ENCODE results near the gene ENPP7. TPM values are rescaled to one million over a fixed set of nuclear protein-coding genes. Genes with fewer than 3 reads are reported as not detected.

ENPP7 gene
- total and polyA plus RNA-seq, 2 donors (not counting 3 experiments of a cell fraction or from before 2014, with no cell fraction given) = not detected

DNA sequence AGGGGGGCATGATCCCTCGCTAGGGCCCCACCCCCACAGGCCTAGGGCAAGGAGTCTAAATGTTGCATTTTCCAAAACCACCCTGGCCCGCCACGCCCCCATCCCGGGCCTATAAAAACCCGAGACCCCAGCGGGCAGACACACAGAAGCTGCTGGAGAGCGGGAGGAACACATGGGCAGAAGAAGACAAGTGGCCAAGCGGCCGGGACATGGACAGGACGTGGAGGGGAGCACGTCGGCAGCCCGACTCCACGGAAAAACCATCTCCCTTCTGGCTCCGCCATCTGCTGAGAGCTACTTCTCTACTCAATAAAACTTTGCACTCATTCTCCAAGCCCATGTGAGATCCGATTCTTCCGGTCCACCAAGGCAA is 34.1 kb upstream of the ENPP7 start:
- Histone ChIP-seq H3K4me1 (ENCODE audit: control insufficient read depth, extremely low read depth, insufficient read depth, low read length) (peaks cover 3% of the 10 kb centered on the region), H3K27me3 (ENCODE audit: control insufficient read depth in 2 of 2, insufficient read depth in 2 of 2, low read length in 2 of 2) (peaks cover 0 to 2% of the 10 kb centered on the region in 2 experiments), H3K36me3 (ENCODE audit: control insufficient read depth in 2 of 2, extremely low read depth in 1 of 2, insufficient read depth in 2 of 2, low read length in 2 of 2) (no peaks in the 10 kb centered on the region), H3K9me3 (replicated peaks; ENCODE audit: control insufficient read depth, insufficient read depth, low read length) (no peaks in the 10 kb centered on the region), H4K20me1 (replicated peaks; ENCODE audit: control insufficient read depth, extremely low read depth, insufficient read depth, low read length) (no peaks in the 10 kb centered on the region), H3K9me1 (replicated peaks; ENCODE audit: control insufficient read depth, extremely low read depth, insufficient read depth, low read length) (no peaks in the 10 kb centered on the region), H3K4me2 (ENCODE audit: insufficient read depth, low read length) (no peak overlapping the region), H2AFZ (ENCODE audit: low read depth, low read length) (no peak overlapping the region), H3K9ac (replicated peaks; ENCODE audit: extremely low read depth, insufficient read depth, low read length) (no peak overlapping the region), H3K27ac (ENCODE audit: insufficient read depth, low read depth, low read length) (no peak overlapping the region), H3K4me3 (replicated peaks in 1 of 3; ENCODE audit: insufficient read depth in 1 of 3, low read depth in 1 of 3, low read length in 3 of 3) (no peak overlapping the region), H3K79me2 (ENCODE audit: control insufficient read depth, insufficient read depth, low read length) (no peaks in the 10 kb centered on the region)
- FAIRE-seq (no peak), DNase-seq (ENCODE audit: low read depth, low spot score) (no peak)
- ChIA-PET CTCF (interaction anchor here (0.8 to 4.0 kb wide), 3 partner anchors 12 to 305 kb away, joined by 3 to 23 read pairs (median 3); no protein-coding TSS in a partner anchor), POLR2A (no interaction called here)
- intact Hi-C loops (cut with micrococcal nuclease) (no loop called here), dilution Hi-C loops (cut with MboI; ENCODE audit: extremely low pct_ligation_motif_present, low sequenced_read_pairs) (no loop called here)
- no peak for TF ChIP-seq JUN (IDR thresholded peaks at IDR 0.05; ENCODE audit: borderline replicate concordance, insufficient read depth, insufficient read length, low read depth)
- TF ChIP-seq, protein P1, sequence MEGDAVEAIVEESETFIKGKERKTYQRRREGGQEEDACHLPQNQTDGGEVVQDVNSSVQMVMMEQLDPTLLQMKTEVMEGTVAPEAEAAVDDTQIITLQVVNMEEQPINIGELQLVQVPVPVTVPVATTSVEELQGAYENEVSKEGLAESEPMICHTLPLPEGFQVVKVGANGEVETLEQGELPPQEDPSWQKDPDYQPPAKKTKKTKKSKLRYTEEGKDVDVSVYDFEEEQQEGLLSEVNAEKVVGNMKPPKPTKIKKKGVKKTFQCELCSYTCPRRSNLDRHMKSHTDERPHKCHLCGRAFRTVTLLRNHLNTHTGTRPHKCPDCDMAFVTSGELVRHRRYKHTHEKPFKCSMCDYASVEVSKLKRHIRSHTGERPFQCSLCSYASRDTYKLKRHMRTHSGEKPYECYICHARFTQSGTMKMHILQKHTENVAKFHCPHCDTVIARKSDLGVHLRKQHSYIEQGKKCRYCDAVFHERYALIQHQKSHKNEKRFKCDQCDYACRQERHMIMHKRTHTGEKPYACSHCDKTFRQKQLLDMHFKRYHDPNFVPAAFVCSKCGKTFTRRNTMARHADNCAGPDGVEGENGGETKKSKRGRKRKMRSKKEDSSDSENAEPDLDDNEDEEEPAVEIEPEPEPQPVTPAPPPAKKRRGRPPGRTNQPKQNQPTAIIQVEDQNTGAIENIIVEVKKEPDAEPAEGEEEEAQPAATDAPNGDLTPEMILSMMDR (IDR thresholded peaks at IDR 0.05; ENCODE audit: extremely low read depth in 1 of 2, insufficient read depth in 1 of 2, low read depth in 1 of 2, low read length in 2 of 2) = no peak
- BruUV-seq (replicated peaks) = no TSS peak

DNA sequence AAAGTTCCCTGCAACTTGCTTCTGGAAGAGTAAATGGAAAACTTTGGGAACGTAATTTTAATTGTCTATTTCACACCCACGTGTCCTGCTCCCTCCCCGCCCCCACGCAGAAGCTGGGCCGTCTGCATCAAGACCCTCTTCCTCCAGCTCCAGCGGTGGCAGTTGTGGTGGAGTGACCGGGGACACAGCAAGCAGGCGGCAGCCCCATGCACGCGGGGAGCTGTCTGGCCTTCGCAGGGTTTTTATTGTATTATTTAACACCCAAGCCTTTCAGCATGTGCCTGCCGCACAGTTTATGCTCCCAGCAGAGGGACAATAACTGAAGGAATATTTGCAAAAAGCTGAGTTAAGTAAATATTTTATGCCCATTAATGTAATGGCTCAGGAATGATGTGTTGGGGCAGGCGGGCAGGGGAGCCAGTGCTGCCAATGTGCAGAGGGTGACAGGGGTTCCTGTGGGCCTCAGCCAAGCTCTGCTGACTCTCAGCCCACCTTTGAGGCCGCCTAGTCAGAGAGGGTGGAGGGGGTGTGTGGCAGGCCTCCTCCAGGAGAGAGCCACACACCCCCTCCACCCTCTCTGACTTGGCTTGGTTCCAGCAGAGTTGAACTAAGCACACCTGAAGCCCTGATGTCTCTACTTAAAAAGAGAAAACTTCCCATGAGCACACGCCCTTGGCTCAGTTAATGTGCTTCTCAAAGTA is 32.4 kb upstream of the ENPP7 start:
- Histone ChIP-seq H3K9me1 (replicated peaks; ENCODE audit: control insufficient read depth, extremely low read depth, insufficient read depth, low read length) (no peaks in the 10 kb centered on the region), H4K20me1 (replicated peaks; ENCODE audit: control insufficient read depth, extremely low read depth, insufficient read depth, low read length) (no peaks in the 10 kb centered on the region), H3K27me3 (ENCODE audit: control insufficient read depth in 2 of 2, insufficient read depth in 2 of 2, low read length in 2 of 2) (peaks cover 0 to 2% of the 10 kb centered on the region in 2 experiments), H2AFZ (ENCODE audit: low read depth, low read length) (no peak overlapping the region), H3K4me3 (replicated peaks in 1 of 3; ENCODE audit: insufficient read depth in 1 of 3, low read depth in 1 of 3, low read length in 3 of 3) (no peak overlapping the region), H3K79me2 (ENCODE audit: control insufficient read depth, insufficient read depth, low read length) (no peaks in the 10 kb centered on the region), H3K4me1 (ENCODE audit: control insufficient read depth, extremely low read depth, insufficient read depth, low read length) (peaks cover 3% of the 10 kb centered on the region), H3K36me3 (ENCODE audit: control insufficient read depth in 2 of 2, extremely low read depth in 1 of 2, insufficient read depth in 2 of 2, low read length in 2 of 2) (no peaks in the 10 kb centered on the region), H3K27ac (ENCODE audit: insufficient read depth, low read depth, low read length) (no peak overlapping the region), H3K9me3 (replicated peaks; ENCODE audit: control insufficient read depth, insufficient read depth, low read length) (no peaks in the 10 kb centered on the region), H3K4me2 (ENCODE audit: insufficient read depth, low read length) (no peak overlapping the region), H3K9ac (replicated peaks; ENCODE audit: extremely low read depth, insufficient read depth, low read length) (no peak overlapping the region)
- POLR2A ChIA-PET = no interaction called here
- CTCF ChIA-PET = interaction anchor here (1.2 kb wide), 1 partner anchor 11 kb away, joined by 3 read pairs; no protein-coding TSS in a partner anchor
- FAIRE-seq (no peak), DNase-seq (ENCODE audit: low read depth, low spot score) (no peak)
- TF ChIP-seq GATA2 (IDR thresholded peaks at IDR 0.05; ENCODE audit: insufficient read depth, insufficient read length, low read depth, low read length) (no peak), POLR2A (IDR thresholded peaks at IDR 0.05; ENCODE audit: low read depth, low read length) (no peak), POLR2AphosphoS5 (IDR thresholded peaks at IDR 0.05; ENCODE audit: insufficient read depth, low read depth, low read length) (no peak), FOS (IDR thresholded peaks at IDR 0.05; ENCODE audit: borderline replicate concordance, insufficient read depth, low read length) (no peak), JUN (IDR thresholded peaks at IDR 0.05; ENCODE audit: borderline replicate concordance, insufficient read depth, insufficient read length, low read depth) (no peak), EZH2 (IDR thresholded peaks at IDR 0.05; ENCODE audit: borderline replicate concordance, low read depth, low read length, severe bottlenecking) (no peak), MYC (IDR thresholded peaks at IDR 0.05; ENCODE audit: low read depth, low read length) (no peak)
- TF ChIP-seq, protein P2, sequence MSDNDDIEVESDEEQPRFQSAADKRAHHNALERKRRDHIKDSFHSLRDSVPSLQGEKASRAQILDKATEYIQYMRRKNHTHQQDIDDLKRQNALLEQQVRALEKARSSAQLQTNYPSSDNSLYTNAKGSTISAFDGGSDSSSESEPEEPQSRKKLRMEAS (IDR thresholded peaks at IDR 0.05; ENCODE audit: insufficient read depth, insufficient read length) = no peak
- TF ChIP-seq, protein P1 (IDR thresholded peaks at IDR 0.05; ENCODE audit: extremely low read depth in 1 of 2, insufficient read depth in 1 of 2, low read depth in 1 of 2, low read length in 2 of 2) = no peak
- BruUV-seq (replicated peaks) = no TSS peak
- intact Hi-C loops (cut with micrococcal nuclease) (no loop called here), dilution Hi-C loops (cut with MboI; ENCODE audit: extremely low pct_ligation_motif_present, low sequenced_read_pairs) (no loop called here)

Data from endothelial cell of umbilical vein (primary cell).